IMR-90 (cell line): ENCODE measurements around the gene GTF3C4. TPM values are rescaled to one million over a fixed set of nuclear protein-coding genes. Genes with fewer than 3 reads are reported as not detected.
A peak's percentile ranks its signal among the peaks of the same experiment; 100 is the strongest.

Source experiments
- ATAC-seq: fragments of 200-7000 bp; cut with Tn5 transposase; 2 replicates; pipeline ENCODE4 v1.9.1; 2020; ENCODE audit warnings: low read depth, mild to moderate bottlenecking, moderate library complexity
- BruUV-seq: library from RNA; stranded (reverse); fragments of 400-500 nt; replicated peaks from 2 replicates; lab custom pipeline; 2021; lab: Mats Ljungman, UMichigan
- CTCF ChIA-PET: fragments of 300-600 bp; formaldehyde crosslinking; extraction: SDS; loops from one replicate; lab custom pipeline; 2021; ENCODE audit warnings: antibody characterized with exemption; lab: Yijun Ruan, JAX
- POLR2A ChIA-PET: fragments of 300-600 bp; sonication (Branson Sonifier 250); formaldehyde crosslinking; loops from one replicate; lab custom pipeline; 2022; ENCODE audit warnings: antibody characterized with exemption; ENCODE audit not compliant: unreplicated experiment; lab: Charles Lee
- DNase-seq: peaks from one replicate; pipeline ENCODE4 v3.0.0; 2013
- H2AFZ ChIP-seq: replicated peaks from 2 replicates; pipeline ENCODE3; 2013; ENCODE audit warnings: low read length, mild to moderate bottlenecking; ENCODE audit not compliant: poor library complexity
- H2AK5ac ChIP-seq: 2 replicates; pipeline ENCODE4 v1.6.1; 2013; ENCODE audit warnings: low read depth, low read length, inconsistent platforms
- H2AK9ac ChIP-seq: replicated peaks from 2 replicates; pipeline ENCODE3; 2013; ENCODE audit warnings: mild to moderate bottlenecking, low read depth, low read length, moderate library complexity; ENCODE audit not compliant: poor library complexity
- H2BK120ac ChIP-seq: 2 replicates; pipeline ENCODE4 v1.6.1; 2013; ENCODE audit warnings: low read depth, low read length, inconsistent platforms
- H2BK15ac ChIP-seq: 3 replicates; pipeline ENCODE4 v1.6.1; 2013; ENCODE audit warnings: low read depth, low read length, inconsistent platforms
- H2BK20ac ChIP-seq: 2 replicates; pipeline ENCODE4 v1.6.1; 2013; ENCODE audit warnings: low read depth, mild to moderate bottlenecking, inconsistent platforms, low read length, moderate library complexity
- H2BK5ac ChIP-seq: 2 replicates; pipeline ENCODE4 v1.6.1; 2013; ENCODE audit warnings: mild to moderate bottlenecking, low read depth, low read length, inconsistent platforms; ENCODE audit not compliant: poor library complexity, severe bottlenecking
- H3K14ac ChIP-seq: replicated peaks from 2 replicates; pipeline ENCODE4 v1.6.1; 2013; ENCODE audit warnings: low read depth, low read length, inconsistent platforms
- H3K18ac ChIP-seq: 2 replicates; pipeline ENCODE4 v1.6.1; 2013; ENCODE audit warnings: low read depth, low read length, control low read depth
- H3K23ac ChIP-seq: 2 replicates; pipeline ENCODE4 v1.6.1; 2013; ENCODE audit warnings: low read depth, low read length, inconsistent platforms
- H3K27ac ChIP-seq: 2 replicates; pipeline ENCODE4 v1.5.1; 2013; ENCODE audit warnings: mild to moderate bottlenecking, control low read depth, low read length; ENCODE audit not compliant: insufficient read depth
- H3K27me3 ChIP-seq: 2 replicates; pipeline ENCODE4 v1.6.1; 2013; ENCODE audit warnings: low read length; ENCODE audit not compliant: control insufficient read depth, insufficient read depth
- H3K36me3 ChIP-seq: 2 replicates; pipeline ENCODE4 v1.6.1; 2013; ENCODE audit warnings: low read length, mixed read lengths; ENCODE audit not compliant: control insufficient read depth, insufficient read depth
- H3K4ac ChIP-seq: 2 replicates; pipeline ENCODE4 v1.6.1; 2013; ENCODE audit warnings: low read depth, low read length, inconsistent platforms
- H3K4me1 ChIP-seq: 2 replicates; pipeline ENCODE4 v1.6.1; 2013; ENCODE audit warnings: low read length, mixed read lengths; ENCODE audit not compliant: control insufficient read depth, insufficient read depth
- H3K4me2 ChIP-seq: 2 replicates; pipeline ENCODE4 v1.6.1; 2013; ENCODE audit warnings: low read depth, mild to moderate bottlenecking, control low read depth, low read length, moderate library complexity
- H3K4me3 ChIP-seq: 2 replicates; pipeline ENCODE4 v1.5.1; 2013; ENCODE audit warnings: low read depth, mild to moderate bottlenecking, control low read depth, low read length, moderate library complexity; ENCODE audit not compliant: insufficient read depth
- H3K56ac ChIP-seq: 2 replicates; pipeline ENCODE4 v1.6.1; 2013; ENCODE audit warnings: low read length, inconsistent platforms; ENCODE audit not compliant: insufficient read depth; ENCODE audit errors: extremely low read depth
- H3K79me1 ChIP-seq, 2 experiments: 2 replicates each; pipeline ENCODE4 v1.6.1; 2013; ENCODE audit warnings: low read length in 2 of 2, inconsistent platforms in 1 of 2, low read depth in 1 of 2
- H3K9ac ChIP-seq: 2 replicates; pipeline ENCODE4 v1.6.1; 2013; ENCODE audit warnings: low read depth, low read length, control low read depth
- H3K9me1 ChIP-seq: 2 replicates; pipeline ENCODE4 v1.6.1; 2013; ENCODE audit warnings: low read length, inconsistent platforms; ENCODE audit not compliant: insufficient read depth
- H3K9me3 ChIP-seq: 2 replicates; pipeline ENCODE4 v1.6.1; 2013; ENCODE audit warnings: low read length; ENCODE audit not compliant: control insufficient read depth, insufficient read depth
- H4K20me1 ChIP-seq: 2 replicates; pipeline ENCODE4 v1.6.1; 2013; ENCODE audit warnings: low read length, inconsistent platforms; ENCODE audit not compliant: insufficient read depth
- H4K5ac ChIP-seq: 2 replicates; pipeline ENCODE4 v1.6.1; 2013; ENCODE audit warnings: mild to moderate bottlenecking, low read depth, low read length, control low read depth
- H4K8ac ChIP-seq, 2 experiments: 2 replicates each; pipeline ENCODE4 v1.6.1; 2013; ENCODE audit warnings: low read depth in 2 of 2, low read length in 2 of 2, control low read depth in 1 of 2, inconsistent platforms in 1 of 2
- H4K91ac ChIP-seq: 2 replicates; pipeline ENCODE4 v1.6.1; 2013; ENCODE audit warnings: low read depth, low read length, inconsistent platforms; ENCODE audit not compliant: insufficient read depth
- BHLHE40 ChIP-seq: fragments of 150-350 bp; IDR thresholded peaks from 2 replicates; pipeline ENCODE4 v1.6.1; 2016; ENCODE audit warnings: mild to moderate bottlenecking, low read depth, low read length
- CEBPB ChIP-seq: IDR thresholded peaks from 2 replicates; pipeline ENCODE4 v1.6.1; 2012; ENCODE audit warnings: low read depth, low read length, improper control_type of control experiment
- CHD1 ChIP-seq: IDR thresholded peaks from 2 replicates; pipeline ENCODE4 v1.6.1; 2012; ENCODE audit warnings: low read depth, low read length, improper control_type of control experiment
- CTCF ChIP-seq: conservative IDR thresholded peaks from 2 replicates; pipeline ENCODE4 v1.5.1; 2012; ENCODE audit warnings: mild to moderate bottlenecking, low read depth, low read length, improper control_type of control experiment
- ELK1 ChIP-seq: fragments of 150-350 bp; IDR thresholded peaks from 2 replicates; pipeline ENCODE4 v1.6.1; 2016; ENCODE audit warnings: low read depth, mild to moderate bottlenecking, low read length, moderate library complexity, borderline replicate concordance
- FOS ChIP-seq: fragments of 150-350 bp; IDR thresholded peaks from 2 replicates; pipeline ENCODE4 v1.6.1; 2016; ENCODE audit warnings: low read depth, low read length
- MXI1 ChIP-seq: IDR thresholded peaks from 2 replicates; pipeline ENCODE4 v1.6.1; 2012; ENCODE audit warnings: low read depth, mild to moderate bottlenecking, low read length, moderate library complexity, borderline replicate concordance
- NFE2L2 ChIP-seq: fragments of 150-350 bp; IDR thresholded peaks from 2 replicates; pipeline ENCODE4 v1.6.1; 2016; ENCODE audit warnings: low read depth, mild to moderate bottlenecking, low read length
- POLR2A ChIP-seq: IDR thresholded peaks from 2 replicates; pipeline ENCODE4 v1.6.1; 2012; ENCODE audit warnings: mild to moderate bottlenecking, low read depth, low read length
- RAD21 ChIP-seq: IDR thresholded peaks from 2 replicates; pipeline ENCODE4 v1.6.1; 2012; ENCODE audit warnings: low read length, improper control_type of control experiment
- RCOR1 ChIP-seq: IDR thresholded peaks from 2 replicates; pipeline ENCODE4 v1.6.1; 2012; ENCODE audit warnings: mild to moderate bottlenecking, low read length, improper control_type of control experiment; ENCODE audit not compliant: insufficient replicate concordance
- RFX5 ChIP-seq: IDR thresholded peaks from 2 replicates; pipeline ENCODE4 v1.8.0; 2012; ENCODE audit warnings: low read depth, mild to moderate bottlenecking, low read length, moderate library complexity
- SMC3 ChIP-seq: fragments of 150-350 bp; IDR thresholded peaks from 2 replicates; pipeline ENCODE4 v1.6.1; 2016; ENCODE audit warnings: low read depth, mild to moderate bottlenecking, antibody characterized with exemption, low read length, moderate library complexity
- USF2 ChIP-seq: fragments of 150-350 bp; IDR thresholded peaks from 2 replicates; pipeline ENCODE4 v1.6.1; 2017; ENCODE audit warnings: mild to moderate bottlenecking, antibody characterized with exemption, low read length, low read depth
- WGBS, 2 experiments: methylation state at CpG; one replicate each; pipeline versions ENCODE4 v1.1.5 to v1.1.7; 2013; ENCODE audit warnings: missing lambda C conversion rate in 2 of 2; ENCODE audit not compliant: insufficient read length in 1 of 2; ENCODE audit errors: extremely low coverage in 2 of 2; 5-methylcytosine and 5-hydroxymethylcytosine counted together
- dilution Hi-C: fragments of 300-500 bp; cut with HindIII; formaldehyde crosslinking; loops from one replicate; pipeline ENCODE4 v1.14.3; 2018; ENCODE audit warnings: low sequenced_read_pairs; ENCODE audit not compliant: unreplicated experiment
- in situ Hi-C: fragments of 300-500 bp; cut with MboI; formaldehyde crosslinking; loops from 3 replicates; pipeline ENCODE4 v1.14.3; 2019; ENCODE audit warnings: low sequenced_read_pairs, inconsistent platforms, mixed read lengths
- intact Hi-C: fragments of 100-400 bp; cut with micrococcal nuclease; formaldehyde crosslinking; loops from 2 replicates; pipeline ENCODE4 v1.10.0; 2022
- polyA plus RNA-seq, 3 experiments: library from polyadenylated mRNA; depleted of rRNA; stranded (reverse); fragments of >200 nt; gene quantifications; 2 replicates each; pipeline ENCODE4 v1.2.3, GENCODE V29; 2012; ENCODE audit warnings: low replicate concordance in 1 of 3
- total RNA-seq: library from RNA; depleted of rRNA; stranded (reverse); fragments of >200 nt; gene quantifications from 2 replicates; pipeline ENCODE4 v1.2.3, GENCODE V29; 2012

The GTF3C4 gene
- total and polyA plus RNA-seq, 2 of the 4 experiments (the other 2 are of a cell fraction) = 4.7 to 16.5 TPM

- TF ChIP-seq MXI1 = 0 out of 2 replicates have a peak, but pooled peaks have one; percentile 41
Observed at GRCh38 chr9:132647355-132647754, 22.9 kb upstream of the GTF3C4 start (continued).

- Histone ChIP-seq H4K8ac (peak overlapping the region in 1 of 2 experiments; percentile 58; a peak in 2 of 4 replicates), H3K18ac (peak overlapping the region; percentile 20; the same call in 1 of the 2 replicates), H2BK15ac (peak overlapping the region; percentile 16; the same call in 1 of the 3 replicates), H3K27me3 (no peaks in the 10 kb centered on the region), H4K5ac (no peak overlapping the region), H3K36me3 (peaks cover 40% of the 10 kb centered on the region), H2AK5ac (peak overlapping the region; percentile 66), H3K14ac (peak overlapping the region; percentile 45), H3K23ac (peak overlapping the region; percentile 26), H2BK120ac (peak overlapping the region; percentile 89), H3K4me3 (no peak overlapping the region), H3K4me1 (peaks cover 10% of the 10 kb centered on the region), H3K27ac (peak overlapping the region; percentile 29; the same call in 1 of the 2 replicates), H4K91ac (peak overlapping the region; percentile 46), H4K20me1 (peaks cover 8% of the 10 kb centered on the region; the same call in 1 of the 2 replicates), H3K56ac (no peak overlapping the region; the same call in 1 of the 2 replicates), H3K4me2 (0 out of 2 replicates have a peak overlapping the region, but pooled peaks have one; percentile 20), H2BK5ac (peak overlapping the region; percentile 38), H3K9me3 (no peaks in the 10 kb centered on the region), H2AK9ac (peak overlapping the region; percentile 18), H2BK20ac (peak overlapping the region; percentile 86), H3K79me1 (peaks cover 0 to 8% of the 10 kb centered on the region in 2 experiments; a peak in 3 of 4 replicates), H3K4ac (peak overlapping the region; percentile 88), H3K9ac (no peak overlapping the region), H2AFZ (no peak overlapping the region), H3K9me1 (peaks cover 12% of the 10 kb centered on the region)
- no CpG with 5 or more reads among the region's 2 CpGs for WGBS, 2 experiments
- ATAC-seq (no peak), DNase-seq (peak; percentile 28)
- intact Hi-C loops = loop anchor here (1.0 kb wide), 1 partner anchor 152 kb away; no protein-coding TSS in a partner anchor
- no TSS peak for BruUV-seq
- ChIA-PET POLR2A (no interaction called here), CTCF (no interaction called here)
- in situ Hi-C loops = no loop called here
- dilution Hi-C loops = no loop called here
- TF ChIP-seq CHD1 = no peak
- TF ChIP-seq USF2 = no peak
- no peak for TF ChIP-seq RFX5
- no peak for TF ChIP-seq MXI1
- no peak for TF ChIP-seq POLR2A
- no peak for TF ChIP-seq NFE2L2
- TF ChIP-seq CTCF = no peak
- no peak for TF ChIP-seq RAD21
- TF ChIP-seq BHLHE40 = no peak
- TF ChIP-seq CEBPB = no peak
- TF ChIP-seq SMC3 = no peak
- no peak for TF ChIP-seq ELK1
- TF ChIP-seq FOS = no peak
- TF ChIP-seq RCOR1 = no peak
Observed at GRCh38 chr9:132647806-132648205, 22.5 kb upstream of the GTF3C4 start.
